Left lung (tissue), 10 donors: ENCODE data around the gene AHDC1. TPM values are rescaled to one million over a fixed set of nuclear protein-coding genes. Genes with fewer than 3 reads are reported as not detected.

Experiments
- ATAC-seq: fragments of 200-7000 bp; cut with Tn5 transposase; one replicate; pipeline ENCODE4 v1.9.1; 2020; ENCODE audit warnings: moderate library complexity
- DNase-seq, 4 donors: peaks; one replicate each; pipeline ENCODE4 v3.0.0-alpha.2; 2013 to 2020
- H3K27ac ChIP-seq, 2 donors: fragments of 200-600 bp; sonication (generic) in 1 of 2; one replicate each; pipeline versions ENCODE4 v1.5.0 to v1.8.0; 2020 to 2021
- H3K27me3 ChIP-seq, 2 donors: fragments of 200-600 bp; sonication (generic) in 1 of 2; one replicate each; pipeline versions ENCODE4 v1.5.0 to v1.8.0; 2020 to 2021
- H3K36me3 ChIP-seq, 2 donors: fragments of 200-600 bp; sonication (generic) in 1 of 2; one replicate each; pipeline versions ENCODE4 v1.5.0 to v1.8.0; 2020 to 2021
- H3K4me1 ChIP-seq, 2 donors: fragments of 200-600 bp; one replicate each; pipeline ENCODE4 v1.8.0; 2021
- H3K4me3 ChIP-seq, 2 donors: fragments of 200-600 bp; sonication (generic) in 1 of 2; one replicate each; pipeline versions ENCODE4 v1.5.0 to v1.8.0; 2020 to 2021; ENCODE audit warnings: mild to moderate bottlenecking in 1 of 2
- H3K9me3 ChIP-seq, 2 donors: fragments of 200-600 bp; sonication (generic) in 1 of 2; one replicate each; pipeline versions ENCODE4 v1.5.0 to v1.8.0; 2020 to 2021
- intact Hi-C, 2 donors: fragments of 100-400 bp; cut with DNase I; formaldehyde crosslinking; loops; one replicate each; pipeline versions ENCODE4 v1.11.2 to v1.14.2; 2022
- polyA plus RNA-seq, 6 donors: library from polyadenylated mRNA; unstranded; fragments of 120-200 nt; gene quantifications; one replicate each; pipeline ENCODE4 v1.2.1, GENCODE V29; 2013; ENCODE audit not compliant: insufficient read length in 6 of 6
- total RNA-seq, 2 donors: library from RNA; stranded (reverse); fragmentation: NEBNext Ultra II Directional; extraction: Animal tissue kit (Norgen Biotek cat#: 25700); gene quantifications; one replicate each; pipeline ENCODE4 v1.2.1, GENCODE V29; 2021
- TF ChIP-seq, protein P1 (sequence below), 2 donors: fragments of 200-600 bp; sonication (generic) in 1 of 2; IDR thresholded peaks; one replicate each; pipeline versions ENCODE4 v1.5.0 to v1.8.0; 2021; ENCODE audit warnings: antibody characterized with exemption in 2 of 2
- donor health status: DM: no; HTN: yes; CAD: no.
- donor health status: DM: no; HTN: no; CAD: no.

Gene AHDC1
- total and polyA plus RNA-seq, 8 donors: 32.2 to 48.8 (median 41.2) TPM

DNA sequence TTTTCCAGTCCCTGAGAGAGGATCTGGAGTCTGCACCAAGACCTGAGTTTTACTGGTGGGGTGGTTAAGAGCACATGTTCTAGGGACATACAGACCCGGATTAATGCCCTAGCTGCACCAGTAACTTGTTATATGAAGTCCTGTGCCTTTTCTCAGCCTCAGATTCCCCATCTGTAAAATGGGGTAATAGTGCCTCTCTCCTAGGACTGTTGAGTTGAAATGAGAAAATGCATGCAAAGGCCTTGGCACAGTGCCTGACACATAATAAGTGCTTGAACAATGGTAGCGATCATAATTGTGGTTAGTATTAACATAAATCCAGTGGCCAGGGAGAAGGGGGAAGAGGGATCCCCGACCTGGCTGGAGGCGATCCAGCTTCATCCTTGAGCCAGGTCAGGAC lies 12.3 kb downstream of the AHDC1 start:
- no peaks in the 10 kb centered on the region for H3K9me3 ChIP-seq
- peak overlapping the region in 1 of 2 donors; percentile 15 for H3K27ac ChIP-seq
- ATAC-seq (no peak), DNase-seq (no peak)
- TF ChIP-seq, protein P1, sequence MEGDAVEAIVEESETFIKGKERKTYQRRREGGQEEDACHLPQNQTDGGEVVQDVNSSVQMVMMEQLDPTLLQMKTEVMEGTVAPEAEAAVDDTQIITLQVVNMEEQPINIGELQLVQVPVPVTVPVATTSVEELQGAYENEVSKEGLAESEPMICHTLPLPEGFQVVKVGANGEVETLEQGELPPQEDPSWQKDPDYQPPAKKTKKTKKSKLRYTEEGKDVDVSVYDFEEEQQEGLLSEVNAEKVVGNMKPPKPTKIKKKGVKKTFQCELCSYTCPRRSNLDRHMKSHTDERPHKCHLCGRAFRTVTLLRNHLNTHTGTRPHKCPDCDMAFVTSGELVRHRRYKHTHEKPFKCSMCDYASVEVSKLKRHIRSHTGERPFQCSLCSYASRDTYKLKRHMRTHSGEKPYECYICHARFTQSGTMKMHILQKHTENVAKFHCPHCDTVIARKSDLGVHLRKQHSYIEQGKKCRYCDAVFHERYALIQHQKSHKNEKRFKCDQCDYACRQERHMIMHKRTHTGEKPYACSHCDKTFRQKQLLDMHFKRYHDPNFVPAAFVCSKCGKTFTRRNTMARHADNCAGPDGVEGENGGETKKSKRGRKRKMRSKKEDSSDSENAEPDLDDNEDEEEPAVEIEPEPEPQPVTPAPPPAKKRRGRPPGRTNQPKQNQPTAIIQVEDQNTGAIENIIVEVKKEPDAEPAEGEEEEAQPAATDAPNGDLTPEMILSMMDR (IDR thresholded peaks at IDR 0.05): no peak
- no peaks in the 10 kb centered on the region for H3K36me3 ChIP-seq
- H3K4me3 ChIP-seq: no peak overlapping the region
- H3K27me3 ChIP-seq: no peaks in the 10 kb centered on the region
- peaks cover 32 to 51% of the 10 kb centered on the region in 2 donors for H3K4me1 ChIP-seq
- intact Hi-C loops: no loop called here

DNA sequence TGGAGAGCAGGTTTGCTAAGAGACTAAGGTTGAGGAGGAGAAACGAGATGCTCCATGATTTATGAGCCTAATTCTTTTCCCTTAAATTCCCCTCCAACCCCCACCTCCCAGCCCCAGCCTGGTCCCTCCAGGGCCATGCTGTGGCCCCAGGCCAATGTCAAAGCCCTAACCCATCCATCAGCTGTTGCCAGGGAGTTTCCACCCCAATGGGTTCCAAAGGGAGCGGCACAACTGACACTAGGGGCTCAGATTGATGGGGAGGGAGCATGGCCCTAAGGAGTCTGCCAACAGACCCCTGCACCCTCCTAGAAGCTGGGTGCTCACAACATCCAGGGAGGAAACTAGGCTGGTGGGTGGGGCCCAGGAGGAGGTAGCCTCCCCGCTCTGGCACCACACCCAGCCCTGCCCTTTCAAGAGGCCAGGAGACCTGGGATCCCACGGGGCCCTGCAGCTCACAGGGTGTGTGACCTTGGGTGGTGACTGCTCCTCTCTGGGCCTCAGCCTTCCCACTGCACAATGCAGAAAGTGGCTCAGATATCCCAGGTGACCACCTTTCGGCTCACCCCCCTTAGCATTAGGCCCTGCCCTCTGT lies 12.9 kb downstream of the AHDC1 start:
- no peak overlapping the region for H3K4me3 ChIP-seq
- no peaks in the 10 kb centered on the region for H3K27me3 ChIP-seq
- H3K36me3 ChIP-seq: no peaks in the 10 kb centered on the region
- ATAC-seq (peak; percentile 56), DNase-seq (no peak)
- intact Hi-C loops: no loop called here
- no peaks in the 10 kb centered on the region for H3K9me3 ChIP-seq
- TF ChIP-seq, protein P1 (IDR thresholded peaks at IDR 0.05): no peak
- H3K27ac ChIP-seq: peak overlapping the region in 1 of 2 donors; percentile 15
- H3K4me1 ChIP-seq: peaks cover 32 to 47% of the 10 kb centered on the region in 2 donors

DNA sequence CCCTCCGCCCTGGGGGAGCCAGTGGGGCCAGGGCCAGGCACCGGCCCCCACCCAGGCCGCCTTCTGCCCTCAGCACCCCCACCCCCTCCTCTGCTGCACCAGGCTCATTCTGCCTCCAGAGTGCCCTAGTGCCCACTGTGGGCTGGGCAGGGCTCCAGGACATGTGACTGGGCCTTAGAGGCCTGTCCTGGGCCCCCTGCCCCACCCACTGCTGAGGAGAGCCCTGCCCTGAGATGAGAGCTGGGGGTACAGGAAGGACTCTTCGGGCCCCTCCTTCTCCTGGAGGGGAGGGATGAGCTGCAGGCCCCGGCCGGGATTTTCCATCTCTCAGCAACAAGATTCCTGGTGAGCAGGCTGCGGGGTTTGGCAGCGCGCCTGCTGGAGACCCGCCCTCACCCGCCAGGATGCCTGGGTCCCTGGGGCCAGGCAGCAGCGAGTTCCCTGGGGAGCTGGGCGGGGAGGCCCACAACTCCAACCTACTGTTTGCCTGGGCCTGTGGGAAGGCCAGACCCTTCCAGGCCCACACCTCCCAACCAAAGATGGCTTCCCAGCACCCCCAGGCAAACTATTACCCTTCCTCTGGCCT lies 14.0 kb downstream of the AHDC1 start:
- intact Hi-C loops: no loop called here
- DNase-seq (peak in 1 of 4 donors; percentile 67), ATAC-seq (peak; percentile 75)
- H3K9me3 ChIP-seq: no peaks in the 10 kb centered on the region
- no peak overlapping the region for H3K4me3 ChIP-seq
- no peaks in the 10 kb centered on the region for H3K27me3 ChIP-seq
- peak overlapping the region in 1 of 2 donors; percentile 24 for H3K27ac ChIP-seq
- H3K4me1 ChIP-seq: peaks cover 32 to 47% of the 10 kb centered on the region in 2 donors
- TF ChIP-seq, protein P1 (IDR thresholded peaks at IDR 0.05): no peak
- no peaks in the 10 kb centered on the region for H3K36me3 ChIP-seq

DNA sequence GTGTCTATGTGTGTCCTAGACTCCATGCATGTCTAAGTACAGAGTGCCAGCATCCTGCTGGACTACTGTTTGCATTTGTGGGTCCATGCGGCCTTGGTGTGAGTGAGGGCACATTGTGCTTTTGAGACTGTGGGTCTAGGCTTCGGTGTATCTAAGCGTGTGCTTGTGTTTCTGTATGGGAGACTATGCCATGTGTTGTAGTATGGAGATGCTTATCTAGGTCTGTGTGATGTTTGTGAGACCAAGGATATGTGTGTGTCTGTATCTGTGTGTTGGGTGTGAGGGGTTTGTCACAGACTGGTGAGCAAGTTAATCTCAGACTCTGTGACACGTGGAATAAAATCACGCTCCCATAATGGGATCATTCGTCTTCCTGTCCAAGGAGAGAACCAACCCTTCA lies 14.5 kb downstream of the AHDC1 start:
- intact Hi-C loops: no loop called here
- Histone ChIP-seq H3K27ac (peak overlapping the region in 1 of 2 donors; percentile 18), H3K36me3 (no peaks in the 10 kb centered on the region), H3K27me3 (no peaks in the 10 kb centered on the region), H3K4me1 (peaks cover 32 to 47% of the 10 kb centered on the region in 2 donors), H3K9me3 (no peaks in the 10 kb centered on the region), H3K4me3 (no peak overlapping the region)
- TF ChIP-seq, protein P1 (IDR thresholded peaks at IDR 0.05): no peak
- no peak for ATAC-seq
- DNase-seq: no peak

DNA sequence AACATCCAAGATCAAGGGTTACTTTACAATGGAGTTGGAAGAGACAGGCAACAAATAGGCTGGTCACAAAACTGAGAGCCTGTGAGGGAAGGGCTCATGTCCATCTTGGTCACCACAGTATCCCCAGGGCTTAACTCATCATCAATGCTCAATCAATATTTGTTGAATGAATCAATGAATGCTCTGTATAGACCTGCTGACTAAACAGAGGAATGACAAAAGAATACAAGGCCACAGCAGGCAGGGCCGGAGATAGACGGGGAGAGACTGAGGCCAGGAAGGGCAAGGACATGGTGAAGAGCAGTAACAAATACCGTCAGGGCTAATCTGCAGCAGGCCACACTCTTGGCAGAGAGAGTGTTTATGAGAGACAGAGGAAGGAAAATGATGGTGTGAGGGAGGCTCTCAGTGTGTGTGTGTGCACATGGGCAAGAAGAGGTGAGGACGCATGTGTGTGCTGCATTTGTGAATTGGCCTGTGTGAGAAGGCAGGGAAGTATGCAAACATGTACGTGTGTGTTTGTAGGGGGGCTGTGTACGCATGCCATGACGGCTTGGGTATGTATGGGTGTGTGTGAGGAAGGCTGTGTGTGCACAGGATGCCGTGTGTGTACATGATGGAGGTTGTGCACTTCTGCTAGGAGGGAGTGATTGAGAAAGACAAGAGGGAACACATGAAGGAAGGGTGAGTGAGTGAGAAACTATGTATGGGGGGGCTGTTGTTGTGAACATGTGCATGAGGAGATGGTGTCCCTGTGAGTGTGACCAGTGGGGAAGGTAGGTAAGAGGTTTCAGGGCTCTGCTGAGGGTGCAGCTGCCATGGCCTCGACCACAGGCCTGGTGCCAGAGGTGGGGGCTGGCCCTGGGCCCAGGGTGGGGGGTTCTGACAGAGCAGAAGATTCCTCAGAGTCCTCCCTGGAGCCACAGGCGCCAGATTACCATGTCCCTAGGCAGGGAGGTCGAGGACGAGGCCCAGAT lies 15.4 kb downstream of the AHDC1 start:
- H3K27me3 ChIP-seq: no peaks in the 10 kb centered on the region
- ATAC-seq (no peak), DNase-seq (no peak)
- H3K27ac ChIP-seq: peak overlapping the region in 1 of 2 donors; percentile 8
- intact Hi-C loops: no loop called here
- H3K36me3 ChIP-seq: no peaks in the 10 kb centered on the region
- no peak overlapping the region for H3K4me3 ChIP-seq
- H3K9me3 ChIP-seq: no peaks in the 10 kb centered on the region
- H3K4me1 ChIP-seq: peaks cover 32 to 42% of the 10 kb centered on the region in 2 donors
- TF ChIP-seq, protein P1 (IDR thresholded peaks at IDR 0.05): no peak
